GM18505 (cell line): ENCODE data around the gene DENND2C.

Experiments
- ATAC-seq: cut with Tn5 transposase; IDR thresholded peaks from one replicate; pipeline ENCODE4 v1.9.1; 2021; ENCODE audit not compliant: unreplicated experiment
- POLR2A ChIP-seq: IDR thresholded peaks from 4 replicates; pipeline ENCODE4 v1.6.1; 2011; ENCODE audit warnings: borderline replicate concordance; ENCODE audit not compliant: insufficient read depth, insufficient read length; ENCODE audit errors: extremely low read depth

DENND2C gene

DNA sequence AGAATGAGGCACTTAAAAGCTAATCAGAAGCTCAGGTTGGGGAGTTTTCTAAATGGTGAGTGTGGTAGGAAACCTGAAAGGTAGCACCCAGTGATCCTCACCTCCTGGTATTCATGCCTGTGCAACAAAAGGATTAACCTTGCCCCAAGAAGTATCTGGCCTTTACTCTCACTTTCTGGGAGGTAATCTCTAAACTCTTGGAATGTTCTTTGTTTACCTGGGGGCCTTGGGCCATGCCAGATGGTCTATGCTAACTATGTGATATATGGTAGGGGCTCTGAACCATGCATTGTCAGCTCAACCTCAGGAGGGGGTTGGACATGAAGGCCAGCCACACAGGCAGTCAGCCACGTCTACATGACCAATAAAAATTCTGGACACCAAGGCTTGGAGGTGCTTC lies 134.4 kb downstream of the DENND2C start:
- no peak for ATAC-seq
- TF ChIP-seq POLR2A, result no peak
